ENCODE measurements around the gene RHOA. TPM values are rescaled to one million over a fixed set of nuclear protein-coding genes. Genes with fewer than 3 reads are reported as not detected.

RHOA gene
- total RNA-seq, 2 donors from 2014 or later = 216 to 252 TPM

GRCh38 chr3:49327485-49327884, 84.3 kb downstream of the RHOA start:
- 73 to 80% methylated on average over 7 of the region's 7 CpGs for WGBS, 2 donors
- Histone ChIP-seq H3K9me3 (no peaks in the 10 kb centered on the region), H3K4me3 (no peak overlapping the region), H3K27me3 (no peaks in the 10 kb centered on the region), H3K36me3 (replicated peaks in 1 of 2; ENCODE audit: insufficient read depth in 1 of 2, low read depth in 2 of 2) (peaks cover 3 to 43% of the 10 kb centered on the region in 2 donors), H3K27ac (no peak overlapping the region), H3K4me1 (no peaks in the 10 kb centered on the region)
- intact Hi-C loops (cut with DNase I) = no loop called here
- DNase-seq = peak in 1 of 4 donors; percentile 14
- ATAC-seq = no peak
- TF ChIP-seq CTCF (IDR thresholded peaks at IDR 0.05) (peak in 1 of 7 experiments; percentile 10), POLR2A (IDR thresholded peaks at IDR 0.05) (no peak)

GRCh38 chr3:49324768-49325167, 87.0 kb downstream of the RHOA start:
- no peak overlapping the region for H3K4me3 ChIP-seq
- no peaks in the 10 kb centered on the region for H3K27me3 ChIP-seq
- no peak overlapping the region for H3K27ac ChIP-seq
- WGBS, 2 donors = 94 to 97% methylated on average over 7 of the region's 7 CpGs
- ATAC-seq (no peak), DNase-seq (peak in 2 of 4 donors; percentile 13 to 25)
- peaks cover 3 to 44% of the 10 kb centered on the region in 2 donors for H3K36me3 ChIP-seq (replicated peaks in 1 of 2; ENCODE audit: insufficient read depth in 1 of 2, low read depth in 2 of 2)
- TF ChIP-seq POLR2A (IDR thresholded peaks at IDR 0.05) (no peak), CTCF (IDR thresholded peaks at IDR 0.05) (no peak)
- intact Hi-C loops (cut with DNase I) = no loop called here
- no peaks in the 10 kb centered on the region for H3K4me1 ChIP-seq
- no peaks in the 10 kb centered on the region for H3K9me3 ChIP-seq

GRCh38 chr3:49316696-49317457, 94.9 kb downstream of the RHOA start:
- DNase-seq (no peak), ATAC-seq (no peak)
- Histone ChIP-seq H3K4me1 (no peaks in the 10 kb centered on the region), H3K27ac (no peak overlapping the region), H3K4me3 (no peak overlapping the region), H3K9me3 (no peaks in the 10 kb centered on the region), H3K27me3 (no peaks in the 10 kb centered on the region), H3K36me3 (replicated peaks in 1 of 2; ENCODE audit: insufficient read depth in 1 of 2, low read depth in 2 of 2) (peaks cover 0 to 12% of the 10 kb centered on the region in 2 donors)
- no peak for TF ChIP-seq CTCF (IDR thresholded peaks at IDR 0.05)
- TF ChIP-seq POLR2A (IDR thresholded peaks at IDR 0.05) = no peak
- intact Hi-C loops (cut with DNase I) = no loop called here
- WGBS, 2 donors = 88 to 95% methylated on average over 15 to 16 of the region's 16 CpGs

- ATAC-seq (no peak), DNase-seq (no peak)
- Histone ChIP-seq H3K36me3 (replicated peaks in 1 of 2; ENCODE audit: insufficient read depth in 1 of 2, low read depth in 2 of 2) (peaks cover 0 to 12% of the 10 kb centered on the region in 2 donors), H3K4me3 (no peak overlapping the region), H3K4me1 (no peaks in the 10 kb centered on the region), H3K9me3 (no peaks in the 10 kb centered on the region), H3K27ac (no peak overlapping the region), H3K27me3 (no peaks in the 10 kb centered on the region)
- TF ChIP-seq POLR2A (IDR thresholded peaks at IDR 0.05) (no peak), CTCF (IDR thresholded peaks at IDR 0.05) (no peak)
- intact Hi-C loops (cut with DNase I) = no loop called here
- WGBS, 2 donors = 95 to 100% methylated on average over 1 of the region's 1 CpG
Measured at GRCh38 chr3:49313896-49314688, 97.7 kb downstream of the RHOA start.
